Measurements from ENCODE around the gene SLFN12L. TPM values are rescaled to one million over a fixed set of nuclear protein-coding genes. Genes with fewer than 3 reads are reported as not detected.
A peak's percentile ranks its signal among the peaks of the same experiment; 100 is the strongest.

SLFN12L gene
- total RNA-seq, 3 donors from 2014 or later: 2.9 to 3.5 (median 3.3) TPM

DNA sequence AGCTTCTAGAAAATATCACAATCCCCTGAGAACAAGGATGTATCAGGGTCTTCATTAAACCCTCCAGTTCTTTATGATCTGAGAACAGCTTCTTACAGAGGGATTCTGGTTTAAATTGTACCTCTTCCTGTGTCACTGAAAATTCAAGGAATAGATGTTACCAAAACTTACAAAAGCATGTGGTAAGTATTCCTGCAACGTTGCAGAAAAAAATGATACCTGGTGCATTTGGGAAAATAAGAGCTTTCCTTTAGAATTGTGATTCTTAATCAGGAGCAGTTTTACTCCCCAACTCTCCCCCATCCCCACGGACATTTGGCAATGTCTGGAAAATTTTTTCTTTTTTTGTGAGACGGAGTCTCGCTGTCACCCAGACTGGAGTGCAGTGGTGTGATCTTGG is 15.8 kb upstream of the SLFN12L start:
- no peak for DNase-seq (ENCODE audit: low spot score in 2 of 2)
- no peak overlapping the region for H3K4me3 ChIP-seq
- no peak overlapping the region for H3K27ac ChIP-seq
- no peaks in the 10 kb centered on the region for H3K9me3 ChIP-seq
- peaks cover 0 to 4% of the 10 kb centered on the region in 2 donors for H3K27me3 ChIP-seq
- no peaks in the 10 kb centered on the region for H3K36me3 ChIP-seq
- TF ChIP-seq POLR2AphosphoS5 (IDR thresholded peaks at IDR 0.05): no peak
- TF ChIP-seq POLR2A (IDR thresholded peaks at IDR 0.05): no peak
- TF ChIP-seq, protein P1, sequence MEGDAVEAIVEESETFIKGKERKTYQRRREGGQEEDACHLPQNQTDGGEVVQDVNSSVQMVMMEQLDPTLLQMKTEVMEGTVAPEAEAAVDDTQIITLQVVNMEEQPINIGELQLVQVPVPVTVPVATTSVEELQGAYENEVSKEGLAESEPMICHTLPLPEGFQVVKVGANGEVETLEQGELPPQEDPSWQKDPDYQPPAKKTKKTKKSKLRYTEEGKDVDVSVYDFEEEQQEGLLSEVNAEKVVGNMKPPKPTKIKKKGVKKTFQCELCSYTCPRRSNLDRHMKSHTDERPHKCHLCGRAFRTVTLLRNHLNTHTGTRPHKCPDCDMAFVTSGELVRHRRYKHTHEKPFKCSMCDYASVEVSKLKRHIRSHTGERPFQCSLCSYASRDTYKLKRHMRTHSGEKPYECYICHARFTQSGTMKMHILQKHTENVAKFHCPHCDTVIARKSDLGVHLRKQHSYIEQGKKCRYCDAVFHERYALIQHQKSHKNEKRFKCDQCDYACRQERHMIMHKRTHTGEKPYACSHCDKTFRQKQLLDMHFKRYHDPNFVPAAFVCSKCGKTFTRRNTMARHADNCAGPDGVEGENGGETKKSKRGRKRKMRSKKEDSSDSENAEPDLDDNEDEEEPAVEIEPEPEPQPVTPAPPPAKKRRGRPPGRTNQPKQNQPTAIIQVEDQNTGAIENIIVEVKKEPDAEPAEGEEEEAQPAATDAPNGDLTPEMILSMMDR (IDR thresholded peaks at IDR 0.05): no peak
- intact Hi-C loops (cut with DNase I; ENCODE audit: low total_unique reads): no loop called here
- H3K4me1 ChIP-seq: no peaks in the 10 kb centered on the region

DNA sequence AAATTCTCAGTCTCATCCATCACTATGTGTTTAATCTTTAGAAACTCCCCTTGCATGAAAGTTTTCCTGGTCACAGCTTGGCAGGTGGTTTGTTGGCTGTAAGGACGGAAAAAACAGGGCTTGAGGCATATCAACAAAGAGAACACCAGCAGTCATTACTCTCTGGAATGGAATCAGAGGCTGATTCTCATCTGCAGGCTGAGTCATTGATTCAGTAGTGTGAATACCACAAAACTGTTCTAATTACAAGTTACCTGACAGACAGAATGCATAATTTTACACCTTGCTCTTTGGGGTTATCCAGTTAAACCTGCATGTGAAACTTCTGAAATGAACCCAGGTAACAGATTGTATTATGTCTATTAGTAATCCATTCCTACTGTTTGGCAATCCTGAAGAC is 11.5 kb upstream of the SLFN12L start:
- no peak for DNase-seq (ENCODE audit: low spot score in 2 of 2)
- intact Hi-C loops (cut with DNase I; ENCODE audit: low total_unique reads): loop anchor here (10.0 kb wide), 1 partner anchor 794 kb away; no protein-coding TSS in a partner anchor

DNA sequence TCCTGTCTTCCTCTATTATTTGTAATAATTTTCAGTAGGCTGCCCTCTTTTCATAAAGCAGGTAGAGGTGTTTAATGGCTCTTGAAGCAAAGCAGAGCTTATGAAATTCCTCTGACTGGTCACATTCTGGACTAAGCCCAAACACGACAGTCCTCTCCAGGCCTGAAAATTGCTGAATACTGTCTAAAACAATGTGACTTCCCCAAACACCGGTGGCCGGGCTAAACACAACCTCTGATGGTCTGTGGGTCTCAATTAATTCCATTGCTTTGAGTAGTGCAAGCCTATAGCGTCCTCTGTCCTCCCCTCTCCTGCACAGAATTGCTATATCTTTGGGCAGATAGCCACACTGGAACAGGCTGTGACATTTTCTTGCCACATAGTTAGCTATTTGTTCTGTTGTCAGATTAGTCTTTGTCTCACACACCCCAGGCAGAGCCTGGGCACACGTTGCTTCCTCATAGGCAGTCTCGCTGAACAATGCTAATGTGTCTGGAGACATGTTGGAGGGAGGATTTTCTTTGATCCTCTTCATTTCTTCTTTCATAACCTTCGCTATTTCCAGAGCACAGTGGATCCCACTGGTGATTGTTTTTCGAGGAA is 10.8 kb upstream of the SLFN12L start:
- Histone ChIP-seq H3K27me3 (peaks cover 0 to 4% of the 10 kb centered on the region in 2 donors), H3K4me3 (no peak overlapping the region), H3K36me3 (no peaks in the 10 kb centered on the region), H3K27ac (peak overlapping the region in 1 of 2 donors; percentile 21), H3K4me1 (no peaks in the 10 kb centered on the region), H3K9me3 (no peaks in the 10 kb centered on the region)
- DNase-seq (ENCODE audit: low spot score in 2 of 2): peak in 1 of 2 donors; percentile 46
- TF ChIP-seq POLR2AphosphoS5 (IDR thresholded peaks at IDR 0.05): no peak
- TF ChIP-seq, protein P1 (IDR thresholded peaks at IDR 0.05): no peak
- no peak for TF ChIP-seq POLR2A (IDR thresholded peaks at IDR 0.05)
- intact Hi-C loops (cut with DNase I; ENCODE audit: low total_unique reads): loop anchor here (10.0 kb wide), 1 partner anchor 794 kb away; no protein-coding TSS in a partner anchor

More for the DNA sequence above, 11.5 kb upstream of the SLFN12L start:
- H3K4me3 ChIP-seq: no peak overlapping the region
- no peaks in the 10 kb centered on the region for H3K36me3 ChIP-seq
- peak overlapping the region in 1 of 2 donors; percentile 21 for H3K27ac ChIP-seq
- peaks cover 0 to 4% of the 10 kb centered on the region in 2 donors for H3K27me3 ChIP-seq
- H3K9me3 ChIP-seq: no peaks in the 10 kb centered on the region
- H3K4me1 ChIP-seq: no peaks in the 10 kb centered on the region
- TF ChIP-seq, protein P1 (IDR thresholded peaks at IDR 0.05): no peak
- TF ChIP-seq POLR2A (IDR thresholded peaks at IDR 0.05): no peak
- no peak for TF ChIP-seq POLR2AphosphoS5 (IDR thresholded peaks at IDR 0.05)

DNA sequence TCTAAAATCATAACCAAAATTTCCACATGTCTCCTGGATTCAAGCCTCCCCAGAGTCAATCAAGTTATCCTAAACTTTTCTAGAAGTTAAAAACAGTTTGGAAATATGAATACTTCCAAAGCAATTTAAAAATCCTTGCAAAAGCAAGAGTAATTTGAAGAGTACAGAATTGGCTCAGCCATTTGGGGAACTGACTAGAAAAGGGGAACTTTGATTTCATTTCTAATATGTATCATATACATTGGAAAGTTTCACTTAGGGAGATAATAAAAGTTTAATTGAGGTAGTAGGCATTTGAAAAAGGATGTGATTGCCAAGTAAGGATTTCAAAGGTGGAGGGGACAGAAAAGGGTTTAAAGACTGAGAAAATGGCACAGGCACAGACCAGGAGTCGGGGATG is 9.0 kb upstream of the SLFN12L start:
- DNase-seq (ENCODE audit: low spot score in 2 of 2): no peak
- Histone ChIP-seq H3K27me3 (no peaks in the 10 kb centered on the region), H3K27ac (no peak overlapping the region), H3K9me3 (no peaks in the 10 kb centered on the region), H3K4me3 (no peak overlapping the region), H3K36me3 (no peaks in the 10 kb centered on the region), H3K4me1 (no peaks in the 10 kb centered on the region)
- TF ChIP-seq POLR2AphosphoS5 (IDR thresholded peaks at IDR 0.05) (no peak), POLR2A (IDR thresholded peaks at IDR 0.05) (no peak)
- TF ChIP-seq, protein P1 (IDR thresholded peaks at IDR 0.05): no peak
- intact Hi-C loops (cut with DNase I; ENCODE audit: low total_unique reads): loop anchor here (10.0 kb wide), 1 partner anchor 792 kb away; no protein-coding TSS in a partner anchor

DNA sequence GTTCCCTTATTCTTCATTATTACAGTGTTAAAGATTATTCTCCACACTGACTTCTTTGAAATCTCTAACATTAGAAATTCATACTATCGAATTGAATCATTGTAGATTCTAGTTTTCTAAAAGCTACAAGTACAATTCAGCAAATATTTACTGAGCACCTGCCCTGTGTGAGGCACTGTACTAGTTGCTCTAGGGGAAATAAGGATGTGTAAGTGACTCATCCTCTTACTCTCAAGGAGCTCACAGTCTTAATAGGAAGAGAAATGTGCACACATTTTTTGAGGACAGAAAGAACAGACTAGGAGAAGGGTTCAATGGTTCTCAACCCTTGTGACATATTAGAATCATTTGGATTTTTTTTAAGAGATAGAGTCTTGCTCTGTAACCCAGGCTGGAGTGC is 7.7 kb upstream of the SLFN12L start:
- intact Hi-C loops (cut with DNase I; ENCODE audit: low total_unique reads): loop anchor here (10.0 kb wide), 1 partner anchor 790 kb away; no protein-coding TSS in a partner anchor

More for the DNA sequence above, 7.7 kb upstream of the SLFN12L start:
- Histone ChIP-seq H3K27ac (no peak overlapping the region), H3K36me3 (no peaks in the 10 kb centered on the region), H3K9me3 (no peaks in the 10 kb centered on the region), H3K27me3 (no peaks in the 10 kb centered on the region), H3K4me3 (no peak overlapping the region), H3K4me1 (no peaks in the 10 kb centered on the region)
- no peak for DNase-seq (ENCODE audit: low spot score in 2 of 2)
- no peak for TF ChIP-seq POLR2AphosphoS5 (IDR thresholded peaks at IDR 0.05)
- TF ChIP-seq, protein P1 (IDR thresholded peaks at IDR 0.05): no peak
- no peak for TF ChIP-seq POLR2A (IDR thresholded peaks at IDR 0.05)

All from breast epithelium (tissue), 4 donors.